HEK293 (cell line): ENCODE results near the gene SPOCK1.

Experiments used
- CTCF ChIP-seq: fragments of 450-650 bp; formaldehyde crosslinking; IDR thresholded peaks from 2 replicates; pipeline ENCODE4 v1.5.1; 2016; ENCODE audit warnings: missing biosample characterization, missing genetic modification characterization
- REST ChIP-seq: fragments of 450-650 bp; formaldehyde crosslinking; IDR thresholded peaks from 2 replicates; pipeline ENCODE4 v1.5.1; 2016; ENCODE audit warnings: missing biosample characterization, missing genetic modification characterization
- ZBTB48 ChIP-seq: fragments of 450-650 bp; formaldehyde crosslinking; IDR thresholded peaks from 2 replicates; pipeline ENCODE4 v1.5.1; 2016; ENCODE audit warnings: missing biosample characterization, missing genetic modification characterization
- ZFP37 ChIP-seq: fragments of 450-650 bp; formaldehyde crosslinking; IDR thresholded peaks from 2 replicates; pipeline ENCODE4 v1.5.1; 2016; ENCODE audit warnings: missing biosample characterization, missing genetic modification characterization
- ZNF10 ChIP-seq: fragments of 450-650 bp; formaldehyde crosslinking; IDR thresholded peaks from 2 replicates; pipeline ENCODE4 v1.5.1; 2017; ENCODE audit warnings: missing biosample characterization, missing genetic modification characterization
- ZNF350 ChIP-seq: fragments of 450-650 bp; formaldehyde crosslinking; IDR thresholded peaks from 2 replicates; pipeline ENCODE4 v1.5.0; 2017; ENCODE audit warnings: missing biosample characterization, mild to moderate bottlenecking, missing genetic modification characterization
- ZNF366 ChIP-seq: fragments of 450-650 bp; formaldehyde crosslinking; conservative IDR thresholded peaks from 2 replicates; pipeline ENCODE4 v1.5.1; 2016; ENCODE audit warnings: missing biosample characterization, missing genetic modification characterization
- ZNF529 ChIP-seq: fragments of 450-650 bp; formaldehyde crosslinking; IDR thresholded peaks from 2 replicates; pipeline ENCODE4 v1.5.1; 2017; ENCODE audit warnings: missing genetic modification characterization, missing biosample characterization; ENCODE audit not compliant: insufficient replicate concordance
- ZNF624 ChIP-seq: fragments of 450-650 bp; formaldehyde crosslinking; IDR thresholded peaks from 2 replicates; pipeline ENCODE4 v1.5.1; 2017; ENCODE audit warnings: missing biosample characterization, missing genetic modification characterization
- ZNF660 ChIP-seq: fragments of 450-650 bp; IDR thresholded peaks from 2 replicates; pipeline ENCODE4 v1.5.1; 2018; ENCODE audit warnings: missing biosample characterization, mild to moderate bottlenecking, missing genetic modification characterization
- TF ChIP-seq, protein P1 (sequence below): fragments of 450-650 bp; formaldehyde crosslinking; IDR thresholded peaks from 2 replicates; pipeline ENCODE4 v1.5.1; 2016; ENCODE audit warnings: missing biosample characterization, missing genetic modification characterization

DNA sequence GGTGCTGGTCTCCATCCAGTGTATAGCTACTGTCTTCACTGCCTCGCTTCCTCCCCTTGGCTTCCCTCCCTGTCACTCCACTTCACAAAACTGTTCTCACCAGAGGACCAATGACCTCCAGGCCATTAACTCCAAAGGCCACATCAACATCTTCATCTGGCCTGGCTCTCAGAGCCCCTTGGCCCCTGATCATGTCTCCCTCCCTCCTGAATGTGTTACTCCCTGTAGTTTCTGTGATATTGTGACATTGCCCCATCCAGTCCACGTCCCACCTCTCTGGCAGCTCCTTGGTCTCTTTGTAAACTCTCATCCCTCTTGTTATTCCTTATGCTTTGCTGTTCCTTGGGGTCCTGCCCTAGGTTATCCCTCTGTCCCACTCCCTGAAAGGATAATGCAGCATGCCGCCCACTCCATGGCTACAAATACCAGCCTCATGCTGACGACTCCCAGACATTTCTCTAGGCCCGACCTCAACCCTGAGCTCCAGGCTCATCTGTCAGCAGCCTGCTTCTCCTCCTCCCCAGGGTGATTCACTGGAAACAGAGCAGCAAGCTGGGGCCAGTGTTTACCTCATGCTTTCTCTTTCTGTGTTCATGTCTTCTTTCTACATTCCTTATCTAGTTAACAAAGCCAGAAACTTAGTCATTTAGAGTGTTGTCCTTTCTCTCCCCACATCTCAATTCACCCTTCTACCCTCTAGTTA, 312.2 kb downstream of the SPOCK1 start:
- no peak for TF ChIP-seq ZBTB48 (tag by site-specific recombination)
- no peak for TF ChIP-seq ZNF624 (tag by site-specific recombination)
- no peak for TF ChIP-seq CTCF (tag by site-specific recombination)
- TF ChIP-seq ZFP37, result no peak
- TF ChIP-seq ZNF660 (tag by site-specific recombination), result no peak
- no peak for TF ChIP-seq ZNF350 (tag by site-specific recombination)
- no peak for TF ChIP-seq REST (tag by site-specific recombination)
- no peak for TF ChIP-seq ZNF10
- no peak for TF ChIP-seq ZNF366 (tag by site-specific recombination)
- TF ChIP-seq, protein P1, sequence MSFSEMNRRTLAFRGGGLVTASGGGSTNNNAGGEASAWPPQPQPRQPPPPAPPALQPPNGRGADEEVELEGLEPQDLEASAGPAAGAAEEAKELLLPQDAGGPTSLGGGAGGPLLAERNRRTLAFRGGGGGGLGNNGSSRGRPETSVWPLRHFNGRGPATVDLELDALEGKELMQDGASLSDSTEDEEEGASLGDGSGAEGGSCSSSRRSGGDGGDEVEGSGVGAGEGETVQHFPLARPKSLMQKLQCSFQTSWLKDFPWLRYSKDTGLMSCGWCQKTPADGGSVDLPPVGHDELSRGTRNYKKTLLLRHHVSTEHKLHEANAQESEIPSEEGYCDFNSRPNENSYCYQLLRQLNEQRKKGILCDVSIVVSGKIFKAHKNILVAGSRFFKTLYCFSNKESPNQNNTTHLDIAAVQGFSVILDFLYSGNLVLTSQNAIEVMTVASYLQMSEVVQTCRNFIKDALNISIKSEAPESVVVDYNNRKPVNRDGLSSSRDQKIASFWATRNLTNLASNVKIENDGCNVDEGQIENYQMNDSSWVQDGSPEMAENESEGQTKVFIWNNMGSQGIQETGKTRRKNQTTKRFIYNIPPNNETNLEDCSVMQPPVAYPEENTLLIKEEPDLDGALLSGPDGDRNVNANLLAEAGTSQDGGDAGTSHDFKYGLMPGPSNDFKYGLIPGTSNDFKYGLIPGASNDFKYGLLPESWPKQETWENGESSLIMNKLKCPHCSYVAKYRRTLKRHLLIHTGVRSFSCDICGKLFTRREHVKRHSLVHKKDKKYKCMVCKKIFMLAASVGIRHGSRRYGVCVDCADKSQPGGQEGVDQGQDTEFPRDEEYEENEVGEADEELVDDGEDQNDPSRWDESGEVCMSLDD (tag by site-specific recombination), result no peak
- no peak for TF ChIP-seq ZNF529
